A204.1 (cell line): ENCODE data around the gene AKR1C1.
"Not testable (repeated sequence)": the region's sequence is repeated elsewhere in the genome, so short reads cannot be mapped to it uniquely, and the experiment has no call there.

Experiments used
- FAIRE-seq: peaks from 2 replicates; lab custom pipeline; 2012; peaks lifted over from hg19 to GRCh38; lab: Jason Lieb, UNC

AKR1C1 gene

GRCh38 chr10:4947635-4948596, 15.3 kb upstream of the AKR1C1 start:
- no peak for FAIRE-seq

GRCh38 chr10:4951512-4952162, 11.6 kb upstream of the AKR1C1 start:
- FAIRE-seq = not testable (repeated sequence)

GRCh38 chr10:4953405-4953804, 9.8 kb upstream of the AKR1C1 start:
- FAIRE-seq = no peak

- FAIRE-seq = not testable (repeated sequence)
Measured at GRCh38 chr10:4956088-4956487, 7.1 kb upstream of the AKR1C1 start.

GRCh38 chr10:4956955-4957645, 6.1 kb upstream of the AKR1C1 start:
- not testable (repeated sequence) for FAIRE-seq

- FAIRE-seq = not testable (repeated sequence)
Measured at GRCh38 chr10:4961558-4961957, 1.7 kb upstream of the AKR1C1 start.

- FAIRE-seq = not testable (repeated sequence)
Measured at GRCh38 chr10:4962308-4962707, 907 bp upstream of the AKR1C1 start.

- FAIRE-seq = not testable (repeated sequence)
Measured at GRCh38 chr10:4963815-4964154, 570 bp downstream of the AKR1C1 start.

- FAIRE-seq = not testable (repeated sequence)
Measured at GRCh38 chr10:4965763-4966162, 2.5 kb downstream of the AKR1C1 start.

- not testable (repeated sequence) for FAIRE-seq
Measured at GRCh38 chr10:4967189-4967588, 4.0 kb downstream of the AKR1C1 start.

- not testable (repeated sequence) for FAIRE-seq
Measured at GRCh38 chr10:4969289-4969688, 6.1 kb downstream of the AKR1C1 start.

- FAIRE-seq = not testable (repeated sequence)
Measured at GRCh38 chr10:4970362-4970761, 7.1 kb downstream of the AKR1C1 start.

GRCh38 chr10:4972369-4973142, 9.3 kb downstream of the AKR1C1 start:
- not testable (repeated sequence) for FAIRE-seq

GRCh38 chr10:4973294-4973693, 10.1 kb downstream of the AKR1C1 start:
- not testable (repeated sequence) for FAIRE-seq

GRCh38 chr10:4974400-4974799, 11.2 kb downstream of the AKR1C1 start:
- not testable (repeated sequence) for FAIRE-seq

- no peak for FAIRE-seq
Measured at GRCh38 chr10:4977025-4977424, 13.8 kb downstream of the AKR1C1 start.

- no peak for FAIRE-seq
Measured at GRCh38 chr10:4978870-4979269, 15.7 kb downstream of the AKR1C1 start.

GRCh38 chr10:4980793-4981192, 17.6 kb downstream of the AKR1C1 start:
- no peak for FAIRE-seq

- FAIRE-seq = no peak
Measured at GRCh38 chr10:4981722-4982471, 18.7 kb downstream of the AKR1C1 start.

- FAIRE-seq = no peak
Measured at GRCh38 chr10:4982764-4983226, 19.6 kb downstream of the AKR1C1 start.

GRCh38 chr10:4983615-4984216, 20.5 kb downstream of the AKR1C1 start:
- FAIRE-seq = no peak
